ENCODE data around the gene SDSL. TPM values are rescaled to one million over a fixed set of nuclear protein-coding genes. Genes with fewer than 3 reads are reported as not detected.

The SDSL gene
- total RNA-seq, 1 donor: 3.5 TPM

DNA sequence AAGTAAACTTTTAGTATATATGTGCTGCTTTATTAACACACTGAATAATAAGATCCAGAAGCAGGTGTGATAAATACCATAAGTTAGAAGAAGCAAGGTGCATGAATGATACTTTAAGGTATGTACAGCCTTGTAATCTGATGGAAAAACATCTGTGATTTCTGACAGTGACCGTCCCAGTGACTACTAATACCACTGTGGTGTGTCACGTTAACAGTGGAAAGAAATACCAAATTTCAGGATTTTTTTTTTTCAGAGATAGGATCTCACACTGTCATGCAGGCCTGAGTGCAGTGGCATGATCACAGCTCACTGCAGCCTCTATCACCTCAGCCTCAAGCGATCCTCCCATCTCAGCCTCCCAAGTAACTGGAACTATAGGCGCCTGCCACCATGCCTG, 40.0 kb upstream of the SDSL start:
- no peak for DNase-seq (ENCODE audit: low read depth)
- H3K4me3 ChIP-seq (ENCODE audit: low read depth, low read length): no peak overlapping the region
- TF ChIP-seq, protein P1, sequence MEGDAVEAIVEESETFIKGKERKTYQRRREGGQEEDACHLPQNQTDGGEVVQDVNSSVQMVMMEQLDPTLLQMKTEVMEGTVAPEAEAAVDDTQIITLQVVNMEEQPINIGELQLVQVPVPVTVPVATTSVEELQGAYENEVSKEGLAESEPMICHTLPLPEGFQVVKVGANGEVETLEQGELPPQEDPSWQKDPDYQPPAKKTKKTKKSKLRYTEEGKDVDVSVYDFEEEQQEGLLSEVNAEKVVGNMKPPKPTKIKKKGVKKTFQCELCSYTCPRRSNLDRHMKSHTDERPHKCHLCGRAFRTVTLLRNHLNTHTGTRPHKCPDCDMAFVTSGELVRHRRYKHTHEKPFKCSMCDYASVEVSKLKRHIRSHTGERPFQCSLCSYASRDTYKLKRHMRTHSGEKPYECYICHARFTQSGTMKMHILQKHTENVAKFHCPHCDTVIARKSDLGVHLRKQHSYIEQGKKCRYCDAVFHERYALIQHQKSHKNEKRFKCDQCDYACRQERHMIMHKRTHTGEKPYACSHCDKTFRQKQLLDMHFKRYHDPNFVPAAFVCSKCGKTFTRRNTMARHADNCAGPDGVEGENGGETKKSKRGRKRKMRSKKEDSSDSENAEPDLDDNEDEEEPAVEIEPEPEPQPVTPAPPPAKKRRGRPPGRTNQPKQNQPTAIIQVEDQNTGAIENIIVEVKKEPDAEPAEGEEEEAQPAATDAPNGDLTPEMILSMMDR (IDR thresholded peaks at IDR 0.05; ENCODE audit: insufficient read depth, low read depth, low read length): no peak

DNA sequence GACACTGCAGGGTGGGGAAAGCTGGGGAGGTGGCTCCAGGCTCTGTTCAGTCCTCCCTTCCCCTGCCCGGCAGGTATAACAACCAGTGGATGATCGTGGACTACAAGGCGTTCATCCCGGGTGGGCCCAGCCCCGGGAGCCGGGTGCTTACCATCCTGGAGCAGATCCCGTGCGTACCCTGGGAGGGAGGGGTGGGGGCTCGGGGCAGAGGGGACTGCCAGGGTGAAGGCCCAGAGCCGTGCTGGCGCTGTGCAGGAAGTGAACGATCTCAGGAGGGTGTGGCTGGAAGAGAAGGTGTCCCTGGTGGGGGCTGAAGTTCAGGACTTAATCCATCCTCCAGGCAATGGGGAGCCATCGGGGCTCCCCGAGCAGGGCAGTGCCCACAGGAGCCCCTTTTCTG, 37.4 kb upstream of the SDSL start:
- no peak overlapping the region for H3K4me3 ChIP-seq (ENCODE audit: low read depth, low read length)
- TF ChIP-seq, protein P1 (IDR thresholded peaks at IDR 0.05; ENCODE audit: insufficient read depth, low read depth, low read length): no peak
- DNase-seq (ENCODE audit: low read depth): no peak

DNA sequence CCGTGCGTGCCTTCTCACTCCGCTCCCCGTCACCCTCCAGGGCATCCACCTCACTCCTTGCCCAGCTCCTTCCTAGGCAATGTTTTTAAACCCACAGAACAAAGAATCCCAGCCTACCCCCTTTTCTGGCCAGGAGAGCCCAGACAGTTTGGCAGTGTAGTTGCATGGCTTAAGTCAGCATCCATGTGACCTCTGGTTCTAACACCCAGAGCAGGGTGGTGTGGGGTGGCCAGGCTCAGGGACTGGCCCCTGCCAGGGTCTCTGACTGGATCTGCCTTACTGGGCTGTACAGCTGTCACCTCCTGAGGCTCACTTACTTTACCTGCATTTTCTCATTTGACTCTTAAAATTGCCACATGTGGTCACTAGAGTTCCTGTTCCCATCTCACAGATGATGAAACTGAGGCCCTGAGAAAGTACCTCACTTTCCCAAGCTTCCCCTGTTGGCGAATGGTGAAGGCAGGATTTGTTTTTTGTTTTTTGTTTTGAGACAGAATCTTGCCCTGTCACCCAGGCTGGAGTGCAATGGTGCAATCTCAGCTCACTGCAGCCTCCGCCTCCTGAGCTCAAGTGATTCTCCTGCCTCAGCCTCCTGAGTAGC, 36.8 kb upstream of the SDSL start:
- H3K4me3 ChIP-seq (ENCODE audit: low read depth, low read length): no peak overlapping the region
- DNase-seq (ENCODE audit: low read depth): no peak
- TF ChIP-seq, protein P1 (IDR thresholded peaks at IDR 0.05; ENCODE audit: insufficient read depth, low read depth, low read length): no peak

DNA sequence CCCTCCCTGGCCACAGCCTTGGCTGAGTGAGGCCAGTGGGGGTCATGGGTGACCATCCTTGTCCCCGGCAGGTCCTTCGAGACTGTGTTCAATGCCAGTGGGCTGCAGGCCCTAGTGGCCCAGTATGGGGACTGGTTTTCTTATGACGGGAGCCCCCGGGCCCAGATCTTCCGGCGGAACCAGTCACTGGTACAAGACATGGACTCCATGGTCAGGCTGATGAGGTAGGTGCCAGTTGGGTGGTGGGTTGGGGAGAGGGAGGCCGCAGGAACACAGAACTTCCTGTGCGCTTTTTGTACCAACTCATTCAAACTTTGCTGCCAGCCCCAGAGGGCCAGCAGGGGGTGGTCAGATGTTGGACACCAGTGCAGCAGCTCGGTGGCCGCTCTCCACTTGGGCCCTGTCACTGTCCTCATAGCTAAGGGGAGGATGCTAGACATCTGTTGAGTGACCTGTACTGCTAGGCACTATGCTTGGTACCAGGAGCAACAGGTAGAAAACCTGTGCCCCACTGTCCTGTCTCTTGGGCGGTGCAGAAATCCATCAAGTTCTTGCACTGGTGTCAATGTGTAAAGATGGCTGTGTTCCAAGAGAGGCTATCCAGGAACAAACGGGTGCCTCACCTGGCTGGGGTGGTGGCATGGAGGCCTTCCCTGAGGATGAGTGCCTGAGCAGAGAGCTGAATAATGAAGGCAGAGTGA, 35.2 kb upstream of the SDSL start:
- no peak for DNase-seq (ENCODE audit: low read depth)
- H3K4me3 ChIP-seq (ENCODE audit: low read depth, low read length): no peak overlapping the region
- TF ChIP-seq, protein P1 (IDR thresholded peaks at IDR 0.05; ENCODE audit: insufficient read depth, low read depth, low read length): no peak

DNA sequence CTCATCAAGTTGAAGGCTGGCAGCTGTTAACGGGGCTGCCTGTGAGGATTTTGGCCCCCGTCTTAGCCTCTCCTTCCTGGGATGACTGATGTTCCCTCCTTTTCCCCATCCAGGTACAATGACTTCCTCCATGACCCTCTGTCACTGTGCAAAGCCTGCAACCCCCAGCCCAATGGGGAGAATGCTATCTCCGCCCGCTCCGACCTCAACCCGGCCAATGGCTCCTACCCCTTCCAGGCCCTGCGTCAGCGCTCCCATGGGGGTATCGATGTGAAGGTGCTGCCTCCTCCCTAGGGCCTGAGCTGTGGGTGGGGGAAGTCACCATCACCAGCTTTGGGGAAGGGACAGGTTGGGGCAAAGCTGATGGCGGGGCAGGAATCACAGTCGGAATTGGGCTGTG, 34.5 kb upstream of the SDSL start:
- no peak for DNase-seq (ENCODE audit: low read depth)
- TF ChIP-seq, protein P1 (IDR thresholded peaks at IDR 0.05; ENCODE audit: insufficient read depth, low read depth, low read length): no peak
- no peak overlapping the region for H3K4me3 ChIP-seq (ENCODE audit: low read depth, low read length)

DNA sequence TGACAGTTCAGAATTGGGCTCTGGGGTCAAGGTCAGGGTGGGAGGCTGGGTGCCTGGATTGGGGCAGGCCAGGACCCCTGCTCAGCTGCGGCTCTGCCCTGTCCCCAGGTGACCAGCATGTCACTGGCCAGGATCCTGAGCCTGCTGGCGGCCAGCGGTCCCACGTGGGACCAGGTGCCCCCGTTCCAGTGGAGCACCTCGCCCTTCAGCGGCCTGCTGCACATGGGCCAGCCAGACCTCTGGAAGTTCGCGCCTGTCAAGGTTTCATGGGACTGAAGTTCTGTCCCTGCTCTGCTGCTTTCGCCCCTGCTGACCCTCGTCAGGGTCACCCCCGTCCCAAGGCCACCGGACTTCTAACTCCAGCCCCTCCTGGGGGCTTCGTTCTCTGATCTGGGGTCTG, 33.8 kb upstream of the SDSL start:
- H3K4me3 ChIP-seq (ENCODE audit: low read depth, low read length): no peak overlapping the region
- no peak for DNase-seq (ENCODE audit: low read depth)
- TF ChIP-seq, protein P1 (IDR thresholded peaks at IDR 0.05; ENCODE audit: insufficient read depth, low read depth, low read length): no peak

Data from fibroblast of villous mesenchyme (primary cell).